Breast epithelium (tissue), 4 donors: ENCODE results near the gene MITF. TPM values are rescaled to one million over a fixed set of nuclear protein-coding genes. Genes with fewer than 3 reads are reported as not detected.

ENCODE experiments used
- DNase-seq, 2 donors: peaks; one replicate each; pipeline ENCODE4 v3.0.0-alpha.2; 2019; ENCODE audit warnings: low spot score in 2 of 2
- H3K27ac ChIP-seq, 2 donors: fragments of 200-600 bp; sonication (generic) in 1 of 2; one replicate each; pipeline ENCODE4 v1.5.1; 2016 to 2019; ENCODE audit warnings: mild to moderate bottlenecking in 1 of 2
- H3K27me3 ChIP-seq, 2 donors: fragments of 200-600 bp; sonication (generic) in 1 of 2; one replicate each; pipeline versions ENCODE4 v1.5.1 to v1.6.0; 2017 to 2019; ENCODE audit warnings: control low read depth in 1 of 2, mild to moderate bottlenecking in 1 of 2
- H3K36me3 ChIP-seq: fragments of 200-600 bp; one replicate; pipeline ENCODE4 v1.5.1; 2019
- H3K4me1 ChIP-seq, 2 donors: fragments of 200-600 bp; sonication (generic); one replicate each; pipeline ENCODE4 v1.5.1; 2016 to 2019; ENCODE audit warnings: control low read depth in 1 of 2
- H3K4me3 ChIP-seq, 3 donors: fragments of 200-600 bp; sonication (generic); 1 replicate in 2 of 3; 2 replicates in 1 of 3; pipeline ENCODE4 v1.5.1; 2016 to 2019; ENCODE audit warnings: mild to moderate bottlenecking in 3 of 3, moderate library complexity in 2 of 3
- H3K9me3 ChIP-seq, 2 donors: fragments of 200-600 bp; sonication (generic) in 1 of 2; one replicate each; pipeline ENCODE4 v1.5.1; 2016 to 2019; ENCODE audit warnings: control low read depth in 1 of 2
- CTCF ChIP-seq, 3 donors: fragments of 450-650 bp; IDR thresholded peaks; one replicate each; pipeline ENCODE4 v1.5.1; 2016 to 2017; ENCODE audit warnings: antibody characterized with exemption in 3 of 3, mild to moderate bottlenecking in 3 of 3, moderate library complexity in 3 of 3
- POLR2A ChIP-seq: fragments of 450-650 bp; IDR thresholded peaks from one replicate; pipeline ENCODE4 v1.6.1; 2016; ENCODE audit warnings: antibody characterized with exemption, mild to moderate bottlenecking, moderate library complexity
- POLR2AphosphoS5 ChIP-seq, 3 donors: sonication (generic); formaldehyde crosslinking; IDR thresholded peaks; one replicate each; pipeline ENCODE4 v1.6.1; 2017; ENCODE audit warnings: antibody characterized with exemption in 3 of 3
- intact Hi-C: fragments of 100-400 bp; cut with DNase I; formaldehyde crosslinking; loops from one replicate; pipeline ENCODE4 v1.15.1; 2023; ENCODE audit warnings: low total_unique reads
- total RNA-seq, 3 donors: library from RNA; depleted of rRNA; stranded (reverse); fragments of >200 nt; gene quantifications; one replicate each; pipeline ENCODE4 v1.1.0, GENCODE V29; 2016

The MITF gene
- total RNA-seq, 3 donors from 2014 or later: 23.3 to 45.8 (median 25.6) TPM

- H3K4me3 ChIP-seq: peak overlapping the region in 1 of 3 donors; percentile 58
Measured at GRCh38 chr3:70000028-70000410, 260.8 kb downstream of the MITF start.

GRCh38 chr3:70000563-70001081 lies 261.4 kb downstream of the MITF start:
- H3K27ac ChIP-seq: no peak overlapping the region
- H3K9me3 ChIP-seq: no peaks in the 10 kb centered on the region
- TF ChIP-seq POLR2AphosphoS5 (IDR thresholded peaks at IDR 0.05): no peak
- TF ChIP-seq CTCF (IDR thresholded peaks at IDR 0.05): no peak
- no peak for TF ChIP-seq POLR2A
- H3K36me3 ChIP-seq: no peaks in the 10 kb centered on the region
- intact Hi-C loops: no loop called here
- H3K27me3 ChIP-seq: no peaks in the 10 kb centered on the region
- DNase-seq: no peak
- no peak overlapping the region for H3K4me3 ChIP-seq
- no peaks in the 10 kb centered on the region for H3K4me1 ChIP-seq

More at GRCh38 chr3:70000028-70000410, 260.8 kb downstream of the MITF start:
- intact Hi-C loops: no loop called here
- H3K27me3 ChIP-seq: no peaks in the 10 kb centered on the region
- H3K27ac ChIP-seq: peak overlapping the region in 1 of 2 donors; percentile 48
- TF ChIP-seq CTCF (IDR thresholded peaks at IDR 0.05) (no peak), POLR2AphosphoS5 (IDR thresholded peaks at IDR 0.05) (no peak), POLR2A (no peak)
- H3K36me3 ChIP-seq: no peaks in the 10 kb centered on the region
- no peaks in the 10 kb centered on the region for H3K4me1 ChIP-seq
- H3K9me3 ChIP-seq: no peaks in the 10 kb centered on the region
- no peak for DNase-seq

- DNase-seq: no peak
- Histone ChIP-seq H3K4me3 (no peak overlapping the region), H3K4me1 (no peaks in the 10 kb centered on the region), H3K36me3 (no peaks in the 10 kb centered on the region), H3K27me3 (no peaks in the 10 kb centered on the region), H3K27ac (no peak overlapping the region), H3K9me3 (no peaks in the 10 kb centered on the region)
- TF ChIP-seq POLR2A: no peak
- TF ChIP-seq CTCF (IDR thresholded peaks at IDR 0.05): no peak
- no peak for TF ChIP-seq POLR2AphosphoS5 (IDR thresholded peaks at IDR 0.05)
- intact Hi-C loops: no loop called here
Measured at GRCh38 chr3:70003119-70003518, 263.9 kb downstream of the MITF start.

- Histone ChIP-seq H3K4me1 (no peaks in the 10 kb centered on the region), H3K4me3 (no peak overlapping the region), H3K9me3 (no peaks in the 10 kb centered on the region), H3K27me3 (no peaks in the 10 kb centered on the region), H3K36me3 (no peaks in the 10 kb centered on the region), H3K27ac (no peak overlapping the region)
- intact Hi-C loops: no loop called here
- no peak for TF ChIP-seq POLR2A
- no peak for TF ChIP-seq CTCF (IDR thresholded peaks at IDR 0.05)
- no peak for TF ChIP-seq POLR2AphosphoS5 (IDR thresholded peaks at IDR 0.05)
- no peak for DNase-seq
Measured at GRCh38 chr3:70006089-70006488, 266.8 kb downstream of the MITF start.

- H3K9me3 ChIP-seq: no peaks in the 10 kb centered on the region
- intact Hi-C loops: no loop called here
- H3K4me3 ChIP-seq: no peak overlapping the region
Measured at GRCh38 chr3:70010346-70010745, 271.1 kb downstream of the MITF start.

More at GRCh38 chr3:70010346-70010745, 271.1 kb downstream of the MITF start:
- no peak for TF ChIP-seq POLR2A
- no peak for TF ChIP-seq CTCF (IDR thresholded peaks at IDR 0.05)
- TF ChIP-seq POLR2AphosphoS5 (IDR thresholded peaks at IDR 0.05): no peak
- H3K36me3 ChIP-seq: no peaks in the 10 kb centered on the region
- no peak for DNase-seq
- H3K27me3 ChIP-seq: no peaks in the 10 kb centered on the region
- no peaks in the 10 kb centered on the region for H3K4me1 ChIP-seq
- H3K27ac ChIP-seq: no peak overlapping the region
